ENCODE results near the gene RELA.

GRCh38 chr11:65609665-65610064 is 53.1 kb downstream of the RELA start:
- no peak for TF ChIP-seq CTCF (IDR thresholded peaks at IDR 0.05; ENCODE audit: insufficient read depth, low read length)
- TF ChIP-seq POLR2AphosphoS5 (IDR thresholded peaks at IDR 0.05; ENCODE audit: low read depth), result no peak

All from HL-60 (cell line).